ENCODE results near the gene IFI30.

The IFI30 gene

GRCh38 chr19:18173572-18174288 is at the start of gene IFI30:
TSS of gene IFI30 (plus strand) at chr19:18173813. CDS start at chr19:18173842, 29 bp downstream.
- peak within 1 kb of the TSS; percentile 56 for H3K4me3 ChIP-seq (ENCODE audit: control insufficient read depth, low read depth, low read length)
- peak; percentile 25 for DNase-seq (ENCODE audit: low read depth)
- no peak for TF ChIP-seq CTCF (conservative IDR thresholded peaks at IDR 0.05; ENCODE audit: control insufficient read depth, insufficient read depth, low read depth, low read length)

- TF ChIP-seq CTCF (conservative IDR thresholded peaks at IDR 0.05; ENCODE audit: control insufficient read depth, insufficient read depth, low read depth, low read length): no peak
- DNase-seq (ENCODE audit: low read depth): no peak
- no peak overlapping the region for H3K4me3 ChIP-seq (ENCODE audit: control insufficient read depth, low read depth, low read length)
Measured at GRCh38 chr19:18123819-18124218, 49.8 kb upstream of the IFI30 start.

GRCh38 chr19:18126097-18126496 is 47.5 kb upstream of the IFI30 start:
- H3K4me3 ChIP-seq (ENCODE audit: control insufficient read depth, low read depth, low read length): no peak overlapping the region
- no peak for DNase-seq (ENCODE audit: low read depth)
- TF ChIP-seq CTCF (conservative IDR thresholded peaks at IDR 0.05; ENCODE audit: control insufficient read depth, insufficient read depth, low read depth, low read length): no peak

GRCh38 chr19:18128044-18128443 is 45.6 kb upstream of the IFI30 start:
- peak; percentile 17 for DNase-seq (ENCODE audit: low read depth)
- no peak overlapping the region for H3K4me3 ChIP-seq (ENCODE audit: control insufficient read depth, low read depth, low read length)
- TF ChIP-seq CTCF (conservative IDR thresholded peaks at IDR 0.05; ENCODE audit: control insufficient read depth, insufficient read depth, low read depth, low read length): no peak

GRCh38 chr19:18128805-18129204 is 44.8 kb upstream of the IFI30 start:
- no peak for DNase-seq (ENCODE audit: low read depth)
- H3K4me3 ChIP-seq (ENCODE audit: control insufficient read depth, low read depth, low read length): no peak overlapping the region
- TF ChIP-seq CTCF (conservative IDR thresholded peaks at IDR 0.05; ENCODE audit: control insufficient read depth, insufficient read depth, low read depth, low read length): no peak

- DNase-seq (ENCODE audit: low read depth): no peak
- TF ChIP-seq CTCF (conservative IDR thresholded peaks at IDR 0.05; ENCODE audit: control insufficient read depth, insufficient read depth, low read depth, low read length): no peak
- H3K4me3 ChIP-seq (ENCODE audit: control insufficient read depth, low read depth, low read length): no peak overlapping the region
Measured at GRCh38 chr19:18130523-18131242, 42.9 kb upstream of the IFI30 start.
